IMR-90 (cell line): Measurements from ENCODE around the gene TSKS. TPM values are rescaled to one million over a fixed set of nuclear protein-coding genes. Genes with fewer than 3 reads are reported as not detected.

ENCODE experiments used
- ATAC-seq: fragments of 200-7000 bp; cut with Tn5 transposase; 2 replicates; pipeline ENCODE4 v1.9.1; 2020; ENCODE audit warnings: low read depth, mild to moderate bottlenecking, moderate library complexity
- BruUV-seq: library from RNA; stranded (reverse); fragments of 400-500 nt; replicated peaks from 2 replicates; lab custom pipeline; 2021; lab: Mats Ljungman, UMichigan
- CTCF ChIA-PET: fragments of 300-600 bp; formaldehyde crosslinking; extraction: SDS; loops from one replicate; lab custom pipeline; 2021; ENCODE audit warnings: antibody characterized with exemption; lab: Yijun Ruan, JAX
- POLR2A ChIA-PET: fragments of 300-600 bp; sonication (Branson Sonifier 250); formaldehyde crosslinking; loops from one replicate; lab custom pipeline; 2022; ENCODE audit warnings: antibody characterized with exemption; ENCODE audit not compliant: unreplicated experiment; lab: Charles Lee
- DNase-seq: peaks from one replicate; pipeline ENCODE4 v3.0.0; 2013
- H2AFZ ChIP-seq: replicated peaks from 2 replicates; pipeline ENCODE3; 2013; ENCODE audit warnings: low read length, mild to moderate bottlenecking; ENCODE audit not compliant: poor library complexity
- H2AK5ac ChIP-seq: 2 replicates; pipeline ENCODE4 v1.6.1; 2013; ENCODE audit warnings: low read depth, low read length, inconsistent platforms
- H2AK9ac ChIP-seq: replicated peaks from 2 replicates; pipeline ENCODE3; 2013; ENCODE audit warnings: mild to moderate bottlenecking, low read depth, low read length, moderate library complexity; ENCODE audit not compliant: poor library complexity
- H2BK120ac ChIP-seq: 2 replicates; pipeline ENCODE4 v1.6.1; 2013; ENCODE audit warnings: low read depth, low read length, inconsistent platforms
- H2BK15ac ChIP-seq: 3 replicates; pipeline ENCODE4 v1.6.1; 2013; ENCODE audit warnings: low read depth, low read length, inconsistent platforms
- H2BK20ac ChIP-seq: 2 replicates; pipeline ENCODE4 v1.6.1; 2013; ENCODE audit warnings: low read depth, mild to moderate bottlenecking, inconsistent platforms, low read length, moderate library complexity
- H2BK5ac ChIP-seq: 2 replicates; pipeline ENCODE4 v1.6.1; 2013; ENCODE audit warnings: mild to moderate bottlenecking, low read depth, low read length, inconsistent platforms; ENCODE audit not compliant: poor library complexity, severe bottlenecking
- H3K14ac ChIP-seq: replicated peaks from 2 replicates; pipeline ENCODE4 v1.6.1; 2013; ENCODE audit warnings: low read depth, low read length, inconsistent platforms
- H3K18ac ChIP-seq: 2 replicates; pipeline ENCODE4 v1.6.1; 2013; ENCODE audit warnings: low read depth, low read length, control low read depth
- H3K23ac ChIP-seq: 2 replicates; pipeline ENCODE4 v1.6.1; 2013; ENCODE audit warnings: low read depth, low read length, inconsistent platforms
- H3K27ac ChIP-seq: 2 replicates; pipeline ENCODE4 v1.5.1; 2013; ENCODE audit warnings: mild to moderate bottlenecking, control low read depth, low read length; ENCODE audit not compliant: insufficient read depth
- H3K27me3 ChIP-seq: 2 replicates; pipeline ENCODE4 v1.6.1; 2013; ENCODE audit warnings: low read length; ENCODE audit not compliant: control insufficient read depth, insufficient read depth
- H3K36me3 ChIP-seq: 2 replicates; pipeline ENCODE4 v1.6.1; 2013; ENCODE audit warnings: low read length, mixed read lengths; ENCODE audit not compliant: control insufficient read depth, insufficient read depth
- H3K4ac ChIP-seq: 2 replicates; pipeline ENCODE4 v1.6.1; 2013; ENCODE audit warnings: low read depth, low read length, inconsistent platforms
- H3K4me1 ChIP-seq: 2 replicates; pipeline ENCODE4 v1.6.1; 2013; ENCODE audit warnings: low read length, mixed read lengths; ENCODE audit not compliant: control insufficient read depth, insufficient read depth
- H3K4me2 ChIP-seq: 2 replicates; pipeline ENCODE4 v1.6.1; 2013; ENCODE audit warnings: low read depth, mild to moderate bottlenecking, control low read depth, low read length, moderate library complexity
- H3K4me3 ChIP-seq: 2 replicates; pipeline ENCODE4 v1.5.1; 2013; ENCODE audit warnings: low read depth, mild to moderate bottlenecking, control low read depth, low read length, moderate library complexity; ENCODE audit not compliant: insufficient read depth
- H3K56ac ChIP-seq: 2 replicates; pipeline ENCODE4 v1.6.1; 2013; ENCODE audit warnings: low read length, inconsistent platforms; ENCODE audit not compliant: insufficient read depth; ENCODE audit errors: extremely low read depth
- H3K79me1 ChIP-seq, 2 experiments: 2 replicates each; pipeline ENCODE4 v1.6.1; 2013; ENCODE audit warnings: low read length in 2 of 2, inconsistent platforms in 1 of 2, low read depth in 1 of 2
- H3K9ac ChIP-seq: 2 replicates; pipeline ENCODE4 v1.6.1; 2013; ENCODE audit warnings: low read depth, low read length, control low read depth
- H3K9me1 ChIP-seq: 2 replicates; pipeline ENCODE4 v1.6.1; 2013; ENCODE audit warnings: low read length, inconsistent platforms; ENCODE audit not compliant: insufficient read depth
- H3K9me3 ChIP-seq: 2 replicates; pipeline ENCODE4 v1.6.1; 2013; ENCODE audit warnings: low read length; ENCODE audit not compliant: control insufficient read depth, insufficient read depth
- H4K20me1 ChIP-seq: 2 replicates; pipeline ENCODE4 v1.6.1; 2013; ENCODE audit warnings: low read length, inconsistent platforms; ENCODE audit not compliant: insufficient read depth
- H4K5ac ChIP-seq: 2 replicates; pipeline ENCODE4 v1.6.1; 2013; ENCODE audit warnings: mild to moderate bottlenecking, low read depth, low read length, control low read depth
- H4K8ac ChIP-seq, 2 experiments: 2 replicates each; pipeline ENCODE4 v1.6.1; 2013; ENCODE audit warnings: low read depth in 2 of 2, low read length in 2 of 2, control low read depth in 1 of 2, inconsistent platforms in 1 of 2
- H4K91ac ChIP-seq: 2 replicates; pipeline ENCODE4 v1.6.1; 2013; ENCODE audit warnings: low read depth, low read length, inconsistent platforms; ENCODE audit not compliant: insufficient read depth
- CEBPB ChIP-seq: IDR thresholded peaks from 2 replicates; pipeline ENCODE4 v1.6.1; 2012; ENCODE audit warnings: low read depth, low read length, improper control_type of control experiment
- MAFK ChIP-seq: IDR thresholded peaks from 2 replicates; pipeline ENCODE4 v1.6.1; 2012; ENCODE audit warnings: low read depth, low read length, improper control_type of control experiment
- MXI1 ChIP-seq: IDR thresholded peaks from 2 replicates; pipeline ENCODE4 v1.6.1; 2012; ENCODE audit warnings: low read depth, mild to moderate bottlenecking, low read length, moderate library complexity, borderline replicate concordance
- NFE2L2 ChIP-seq: fragments of 150-350 bp; IDR thresholded peaks from 2 replicates; pipeline ENCODE4 v1.6.1; 2016; ENCODE audit warnings: low read depth, mild to moderate bottlenecking, low read length
- POLR2A ChIP-seq: IDR thresholded peaks from 2 replicates; pipeline ENCODE4 v1.6.1; 2012; ENCODE audit warnings: mild to moderate bottlenecking, low read depth, low read length
- WGBS, 2 experiments: methylation state at CpG; one replicate each; pipeline versions ENCODE4 v1.1.5 to v1.1.7; 2013; ENCODE audit warnings: missing lambda C conversion rate in 2 of 2; ENCODE audit not compliant: insufficient read length in 1 of 2; ENCODE audit errors: extremely low coverage in 2 of 2; 5-methylcytosine and 5-hydroxymethylcytosine counted together
- dilution Hi-C: fragments of 300-500 bp; cut with HindIII; formaldehyde crosslinking; loops from one replicate; pipeline ENCODE4 v1.14.3; 2018; ENCODE audit warnings: low sequenced_read_pairs; ENCODE audit not compliant: unreplicated experiment
- in situ Hi-C: fragments of 300-500 bp; cut with MboI; formaldehyde crosslinking; loops from 3 replicates; pipeline ENCODE4 v1.14.3; 2019; ENCODE audit warnings: low sequenced_read_pairs, inconsistent platforms, mixed read lengths
- intact Hi-C: fragments of 100-400 bp; cut with micrococcal nuclease; formaldehyde crosslinking; loops from 2 replicates; pipeline ENCODE4 v1.10.0; 2022
- polyA plus RNA-seq, 3 experiments: library from polyadenylated mRNA; depleted of rRNA; stranded (reverse); fragments of >200 nt; gene quantifications; 2 replicates each; pipeline ENCODE4 v1.2.3, GENCODE V29; 2012; ENCODE audit warnings: low replicate concordance in 1 of 3
- total RNA-seq: library from RNA; depleted of rRNA; stranded (reverse); fragments of >200 nt; gene quantifications from 2 replicates; pipeline ENCODE4 v1.2.3, GENCODE V29; 2012
- TF ChIP-seq, protein P1 (sequence below): fragments of 150-350 bp; IDR thresholded peaks from 2 replicates; pipeline ENCODE4 v1.6.1; 2017; ENCODE audit warnings: mild to moderate bottlenecking, antibody characterized with exemption, low read length, low read depth
- TF ChIP-seq, protein P2 (sequence below): conservative IDR thresholded peaks from 2 replicates; pipeline ENCODE4 v1.5.1; 2012; ENCODE audit warnings: mild to moderate bottlenecking, low read depth, low read length, improper control_type of control experiment
- TF ChIP-seq, protein P3 (sequence below): fragments of 150-350 bp; IDR thresholded peaks from 2 replicates; pipeline ENCODE4 v1.6.1; 2016; ENCODE audit warnings: low read depth, mild to moderate bottlenecking, low read length, moderate library complexity, borderline replicate concordance

Gene TSKS
- total and polyA plus RNA-seq, 2 of the 4 experiments (the other 2 are of a cell fraction) = not detected

DNA sequence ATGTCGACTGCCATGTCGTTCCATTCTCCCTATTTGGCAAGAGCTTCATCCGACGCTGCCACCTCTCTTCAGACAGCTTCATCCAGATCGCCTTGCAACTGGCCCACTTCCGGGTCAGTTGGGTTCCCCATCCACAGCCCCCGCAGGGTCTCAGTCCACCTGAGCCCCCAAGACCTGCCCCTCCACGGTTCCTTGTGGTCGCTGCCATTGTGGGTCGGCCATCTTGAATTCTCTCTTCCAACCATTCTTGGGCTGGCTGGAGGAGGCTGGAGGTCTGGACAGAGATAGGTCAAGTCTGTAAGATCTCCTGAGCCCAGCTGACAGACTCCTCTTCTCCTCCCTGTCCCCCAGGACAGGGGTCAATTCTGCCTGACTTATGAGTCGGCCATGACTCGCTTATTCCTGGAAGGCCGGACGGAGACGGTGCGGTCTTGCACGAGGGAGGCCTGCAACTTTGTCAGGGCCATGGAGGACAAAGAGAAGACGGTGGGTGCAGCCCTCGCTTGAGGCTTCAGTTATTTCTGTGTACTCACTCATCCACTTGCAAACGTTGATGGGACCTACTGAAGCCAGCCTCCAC, 52.6 kb downstream of the TSKS start (continued):
- TF ChIP-seq, protein P1, sequence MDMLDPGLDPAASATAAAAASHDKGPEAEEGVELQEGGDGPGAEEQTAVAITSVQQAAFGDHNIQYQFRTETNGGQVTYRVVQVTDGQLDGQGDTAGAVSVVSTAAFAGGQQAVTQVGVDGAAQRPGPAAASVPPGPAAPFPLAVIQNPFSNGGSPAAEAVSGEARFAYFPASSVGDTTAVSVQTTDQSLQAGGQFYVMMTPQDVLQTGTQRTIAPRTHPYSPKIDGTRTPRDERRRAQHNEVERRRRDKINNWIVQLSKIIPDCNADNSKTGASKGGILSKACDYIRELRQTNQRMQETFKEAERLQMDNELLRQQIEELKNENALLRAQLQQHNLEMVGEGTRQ = no peak

DNA sequence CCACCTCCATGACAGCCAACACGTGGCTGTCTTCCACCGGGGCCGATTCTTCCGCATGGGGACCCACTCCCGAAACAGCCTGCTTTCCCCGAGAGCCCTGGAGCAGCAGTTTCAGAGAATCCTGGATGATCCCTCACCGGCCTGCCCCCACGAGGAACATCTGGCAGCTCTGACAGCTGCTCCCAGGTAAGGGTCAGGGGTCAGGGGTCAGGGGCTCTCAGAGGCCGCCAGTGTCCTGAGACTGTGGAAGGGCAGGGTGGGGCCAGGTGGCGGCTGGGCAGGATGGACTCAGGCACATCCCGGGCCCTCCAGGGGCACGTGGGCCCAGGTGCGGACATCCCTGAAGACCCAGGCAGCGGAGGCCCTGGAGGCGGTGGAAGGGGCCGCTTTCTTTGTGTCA, 57.2 kb downstream of the TSKS start:
- Histone ChIP-seq H3K9me3 (no peaks in the 10 kb centered on the region), H3K9me1 (0 out of 2 replicates have a peak, but pooled peaks cover 2% of the 10 kb centered on the region), H2BK5ac (no peak overlapping the region), H3K4me3 (no peak overlapping the region), H3K23ac (no peak overlapping the region), H3K4ac (no peak overlapping the region), H3K4me1 (peaks cover 2% of the 10 kb centered on the region; the same call in 1 of the 2 replicates), H3K14ac (no peak overlapping the region), H3K27ac (no peak overlapping the region), H2BK120ac (no peak overlapping the region), H3K18ac (no peak overlapping the region), H4K5ac (no peak overlapping the region), H4K8ac (no peak overlapping the region), H2BK20ac (no peak overlapping the region), H3K4me2 (no peak overlapping the region), H2AK9ac (no peak overlapping the region), H3K79me1 (no peaks in the 10 kb centered on the region), H4K20me1 (no peaks in the 10 kb centered on the region), H2AFZ (no peak overlapping the region), H3K27me3 (no peaks in the 10 kb centered on the region), H2AK5ac (no peak overlapping the region), H3K36me3 (peaks cover 39% of the 10 kb centered on the region), H4K91ac (no peak overlapping the region), H2BK15ac (no peak overlapping the region), H3K9ac (no peak overlapping the region), H3K56ac (no peak overlapping the region)
- TF ChIP-seq, protein P2, sequence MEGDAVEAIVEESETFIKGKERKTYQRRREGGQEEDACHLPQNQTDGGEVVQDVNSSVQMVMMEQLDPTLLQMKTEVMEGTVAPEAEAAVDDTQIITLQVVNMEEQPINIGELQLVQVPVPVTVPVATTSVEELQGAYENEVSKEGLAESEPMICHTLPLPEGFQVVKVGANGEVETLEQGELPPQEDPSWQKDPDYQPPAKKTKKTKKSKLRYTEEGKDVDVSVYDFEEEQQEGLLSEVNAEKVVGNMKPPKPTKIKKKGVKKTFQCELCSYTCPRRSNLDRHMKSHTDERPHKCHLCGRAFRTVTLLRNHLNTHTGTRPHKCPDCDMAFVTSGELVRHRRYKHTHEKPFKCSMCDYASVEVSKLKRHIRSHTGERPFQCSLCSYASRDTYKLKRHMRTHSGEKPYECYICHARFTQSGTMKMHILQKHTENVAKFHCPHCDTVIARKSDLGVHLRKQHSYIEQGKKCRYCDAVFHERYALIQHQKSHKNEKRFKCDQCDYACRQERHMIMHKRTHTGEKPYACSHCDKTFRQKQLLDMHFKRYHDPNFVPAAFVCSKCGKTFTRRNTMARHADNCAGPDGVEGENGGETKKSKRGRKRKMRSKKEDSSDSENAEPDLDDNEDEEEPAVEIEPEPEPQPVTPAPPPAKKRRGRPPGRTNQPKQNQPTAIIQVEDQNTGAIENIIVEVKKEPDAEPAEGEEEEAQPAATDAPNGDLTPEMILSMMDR = no peak
- no peak for TF ChIP-seq MAFK
- TF ChIP-seq MXI1 = no peak
- TF ChIP-seq POLR2A = no peak
- TF ChIP-seq, protein P3, sequence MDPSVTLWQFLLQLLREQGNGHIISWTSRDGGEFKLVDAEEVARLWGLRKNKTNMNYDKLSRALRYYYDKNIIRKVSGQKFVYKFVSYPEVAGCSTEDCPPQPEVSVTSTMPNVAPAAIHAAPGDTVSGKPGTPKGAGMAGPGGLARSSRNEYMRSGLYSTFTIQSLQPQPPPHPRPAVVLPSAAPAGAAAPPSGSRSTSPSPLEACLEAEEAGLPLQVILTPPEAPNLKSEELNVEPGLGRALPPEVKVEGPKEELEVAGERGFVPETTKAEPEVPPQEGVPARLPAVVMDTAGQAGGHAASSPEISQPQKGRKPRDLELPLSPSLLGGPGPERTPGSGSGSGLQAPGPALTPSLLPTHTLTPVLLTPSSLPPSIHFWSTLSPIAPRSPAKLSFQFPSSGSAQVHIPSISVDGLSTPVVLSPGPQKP = no peak
- no peak for TF ChIP-seq NFE2L2
- no peak for TF ChIP-seq CEBPB
- ChIA-PET POLR2A (no interaction called here), CTCF (no interaction called here)
- dilution Hi-C loops (no loop called here), intact Hi-C loops (no loop called here), in situ Hi-C loops (no loop called here)
- ATAC-seq (no peak), DNase-seq (no peak)
- WGBS, 2 experiments = 91% methylated on average over 7 of the region's 16 CpGs; no CpG with 5 or more reads in 1 of the 2 experiments
- BruUV-seq = no TSS peak
